Smooth muscle cell (in vitro differentiated cells): ENCODE measurements around the gene KCNMA1. TPM values are rescaled to one million over a fixed set of nuclear protein-coding genes. Genes with fewer than 3 reads are reported as not detected.

Experiments used
- DNase-seq: peaks from one replicate; lab custom pipeline; 2025; ENCODE audit not compliant: unreplicated experiment; lab: John Stamatoyannopoulos, UW
- H2AFZ ChIP-seq: fragments of 200-600 bp; sonication (generic); 2 replicates; pipeline ENCODE4 v1.6.0; 2016; ENCODE audit warnings: antibody characterized with exemption, low read depth, mild to moderate bottlenecking
- H3F3A ChIP-seq: fragments of 200-600 bp; sonication (generic); 2 replicates; pipeline ENCODE4 v1.6.0; 2017; ENCODE audit warnings: antibody characterized with exemption, low read depth
- H3K27ac ChIP-seq: fragments of 200-600 bp; sonication (generic); 2 replicates; pipeline ENCODE4 v1.5.1; 2016; ENCODE audit warnings: low read depth, mild to moderate bottlenecking
- H3K27me3 ChIP-seq: fragments of 200-600 bp; sonication (generic); 2 replicates; pipeline ENCODE4 v1.6.1; 2016; ENCODE audit warnings: low read depth, mild to moderate bottlenecking
- H3K36me3 ChIP-seq: fragments of 200-600 bp; sonication (generic); 2 replicates; pipeline ENCODE4 v1.5.1; 2016; ENCODE audit warnings: low read depth
- H3K4me1 ChIP-seq: fragments of 200-600 bp; sonication (generic); 2 replicates; pipeline ENCODE4 v1.5.1; 2016; ENCODE audit warnings: low read depth
- H3K4me2 ChIP-seq: fragments of 200-600 bp; sonication (generic); 2 replicates; pipeline ENCODE4 v1.6.0; 2016; ENCODE audit warnings: mild to moderate bottlenecking
- H3K4me3 ChIP-seq: fragments of 200-600 bp; sonication (generic); 2 replicates; pipeline ENCODE4 v1.5.1; 2016; ENCODE audit warnings: mild to moderate bottlenecking
- H3K79me2 ChIP-seq: fragments of 200-600 bp; sonication (generic); 2 replicates; pipeline ENCODE4 v1.6.0; 2016; ENCODE audit warnings: low read depth, mild to moderate bottlenecking
- H3K9ac ChIP-seq: fragments of 200-600 bp; sonication (generic); 2 replicates; pipeline ENCODE4 v1.6.0; 2016; ENCODE audit warnings: low read depth
- H3K9me3 ChIP-seq: fragments of 200-600 bp; sonication (generic); replicated peaks from 2 replicates; pipeline ENCODE4 v1.5.1; 2016; ENCODE audit warnings: low read depth
- H4K20me1 ChIP-seq: fragments of 200-600 bp; sonication (generic); 2 replicates; pipeline ENCODE4 v1.6.0; 2016; ENCODE audit warnings: low read depth
- WGBS: methylation state at CpG from one replicate; pipeline ENCODE4 v1.1.7; 2016; ENCODE audit warnings: low lambda C conversion rate; 5-methylcytosine and 5-hydroxymethylcytosine counted together
- polyA plus RNA-seq: library from polyadenylated mRNA; unstranded; fragments of >200 nt; fragmentation: Nextera tagmentation; extraction: Ambion mirVana; gene quantifications from 2 replicates; pipeline ENCODE4 v1.2.1, GENCODE V29; 2016
- total RNA-seq: library from RNA; depleted of rRNA; stranded (reverse); fragments of >200 nt; gene quantifications from 2 replicates; pipeline ENCODE4 v1.2.3, GENCODE V29; 2014
- TF ChIP-seq, protein P1 (sequence below): fragments of 200-600 bp; sonication (generic); IDR thresholded peaks from 2 replicates; pipeline ENCODE4 v1.5.1; 2017; ENCODE audit warnings: borderline replicate concordance, mild to moderate bottlenecking, antibody characterized with exemption; ENCODE audit not compliant: insufficient read depth, poor library complexity, severe bottlenecking

Gene KCNMA1
- total and polyA plus RNA-seq, 2 experiments from 2014 or later, result 9.1 to 23.4 TPM

DNA sequence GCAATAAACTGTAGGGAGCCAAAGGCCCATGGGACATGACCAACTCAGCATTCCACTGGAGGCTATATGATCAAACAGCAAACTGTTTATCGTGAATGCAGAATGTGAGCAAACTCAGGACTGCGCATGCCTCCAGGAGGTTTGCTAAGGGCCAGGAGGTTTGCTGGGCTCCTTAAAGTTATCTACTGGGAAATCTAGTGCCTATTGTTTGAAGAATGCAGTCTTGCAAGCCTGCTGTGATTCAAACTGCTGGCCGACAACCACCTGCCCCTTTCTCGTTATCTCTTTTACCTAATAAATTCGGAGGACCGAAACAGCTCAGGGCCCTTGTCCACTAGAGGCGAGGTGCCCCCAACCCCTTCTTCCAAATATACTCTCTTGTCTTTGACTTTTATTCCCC is 404.1 kb downstream of the KCNMA1 start:
- Histone ChIP-seq H3K4me1 (no peaks in the 10 kb centered on the region), H4K20me1 (no peaks in the 10 kb centered on the region), H3K4me3 (no peak overlapping the region), H3K27me3 (no peaks in the 10 kb centered on the region), H3K4me2 (no peak overlapping the region), H2AFZ (no peak overlapping the region), H3K36me3 (no peaks in the 10 kb centered on the region), H3K27ac (no peak overlapping the region), H3K79me2 (no peaks in the 10 kb centered on the region), H3K9me3 (no peaks in the 10 kb centered on the region), H3F3A (peaks cover 7% of the 10 kb centered on the region), H3K9ac (no peak overlapping the region)
- no peak for DNase-seq
- TF ChIP-seq, protein P1, sequence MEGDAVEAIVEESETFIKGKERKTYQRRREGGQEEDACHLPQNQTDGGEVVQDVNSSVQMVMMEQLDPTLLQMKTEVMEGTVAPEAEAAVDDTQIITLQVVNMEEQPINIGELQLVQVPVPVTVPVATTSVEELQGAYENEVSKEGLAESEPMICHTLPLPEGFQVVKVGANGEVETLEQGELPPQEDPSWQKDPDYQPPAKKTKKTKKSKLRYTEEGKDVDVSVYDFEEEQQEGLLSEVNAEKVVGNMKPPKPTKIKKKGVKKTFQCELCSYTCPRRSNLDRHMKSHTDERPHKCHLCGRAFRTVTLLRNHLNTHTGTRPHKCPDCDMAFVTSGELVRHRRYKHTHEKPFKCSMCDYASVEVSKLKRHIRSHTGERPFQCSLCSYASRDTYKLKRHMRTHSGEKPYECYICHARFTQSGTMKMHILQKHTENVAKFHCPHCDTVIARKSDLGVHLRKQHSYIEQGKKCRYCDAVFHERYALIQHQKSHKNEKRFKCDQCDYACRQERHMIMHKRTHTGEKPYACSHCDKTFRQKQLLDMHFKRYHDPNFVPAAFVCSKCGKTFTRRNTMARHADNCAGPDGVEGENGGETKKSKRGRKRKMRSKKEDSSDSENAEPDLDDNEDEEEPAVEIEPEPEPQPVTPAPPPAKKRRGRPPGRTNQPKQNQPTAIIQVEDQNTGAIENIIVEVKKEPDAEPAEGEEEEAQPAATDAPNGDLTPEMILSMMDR, result no peak
- WGBS, result 69% methylated on average over 7 of the region's 7 CpGs

DNA sequence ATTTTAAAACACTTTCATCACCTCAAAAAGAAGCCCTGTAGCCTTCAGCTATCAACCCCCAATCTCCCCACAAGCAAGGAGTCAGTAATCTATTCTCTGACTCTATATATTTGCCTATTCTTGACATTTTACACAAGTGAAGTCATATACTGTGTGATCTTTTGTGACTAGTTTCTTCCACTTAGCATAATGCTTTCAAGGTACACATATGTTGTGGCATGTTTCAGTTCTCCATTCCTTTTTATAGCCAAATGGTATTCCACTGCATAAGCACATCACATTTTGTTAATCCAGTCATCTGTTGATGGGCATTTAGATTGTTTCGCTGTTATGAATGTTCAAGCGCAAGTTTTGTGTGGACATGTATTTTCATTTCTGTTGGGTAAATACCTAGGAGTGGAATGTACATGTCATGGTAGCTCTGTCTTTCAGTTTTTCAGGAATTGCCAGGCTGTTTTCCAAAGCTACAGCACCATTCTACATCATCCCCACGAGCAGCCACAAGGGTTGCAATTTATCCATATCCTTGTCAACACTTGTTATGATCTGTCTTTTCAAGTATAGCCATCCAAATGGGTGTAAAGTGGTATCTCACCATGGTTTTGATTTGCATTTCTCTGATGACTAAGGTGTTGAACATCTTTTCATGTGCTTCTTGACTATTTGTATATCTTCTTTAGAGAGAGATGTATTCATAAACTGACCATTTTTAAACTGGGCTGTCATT is 405.6 kb downstream of the KCNMA1 start:
- H3K4me2 ChIP-seq, result no peak overlapping the region
- H3F3A ChIP-seq, result peaks cover 7% of the 10 kb centered on the region
- H3K79me2 ChIP-seq, result no peaks in the 10 kb centered on the region
- no peak overlapping the region for H2AFZ ChIP-seq
- H3K9ac ChIP-seq, result no peak overlapping the region
- H3K27me3 ChIP-seq, result no peaks in the 10 kb centered on the region
- H3K9me3 ChIP-seq, result no peaks in the 10 kb centered on the region
- 79% methylated on average over 3 of the region's 3 CpGs for WGBS
- no peak overlapping the region for H3K27ac ChIP-seq
- peaks cover 2% of the 10 kb centered on the region for H3K4me1 ChIP-seq
- no peaks in the 10 kb centered on the region for H3K36me3 ChIP-seq
- no peak for DNase-seq
- TF ChIP-seq, protein P1, result no peak
- no peaks in the 10 kb centered on the region for H4K20me1 ChIP-seq
- no peak overlapping the region for H3K4me3 ChIP-seq

DNA sequence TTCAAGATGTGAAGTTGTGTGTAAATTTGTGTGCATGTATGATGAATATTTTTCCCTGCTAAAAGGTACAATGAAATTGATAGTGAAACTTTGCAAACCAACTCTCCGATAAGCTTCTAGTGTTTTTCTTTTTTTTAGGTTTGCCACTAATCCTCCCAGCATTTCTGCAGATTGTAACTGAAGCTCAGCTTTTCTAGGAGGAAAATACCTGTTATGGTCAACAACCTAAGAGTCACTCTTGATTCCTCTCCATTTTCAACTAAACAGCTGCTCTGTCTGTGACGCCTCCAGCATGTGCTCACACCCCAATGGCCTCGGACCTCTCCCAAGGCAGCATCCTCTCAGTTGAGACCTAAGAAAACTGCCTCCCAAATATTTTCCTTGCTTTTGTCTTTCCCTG is 406.2 kb downstream of the KCNMA1 start:
- peaks cover 9% of the 10 kb centered on the region for H3K4me1 ChIP-seq
- WGBS, result 97% methylated on average over 3 of the region's 3 CpGs
- peaks cover 7% of the 10 kb centered on the region for H3F3A ChIP-seq
- no peaks in the 10 kb centered on the region for H4K20me1 ChIP-seq
- DNase-seq, result no peak
- no peak overlapping the region for H3K4me3 ChIP-seq
- TF ChIP-seq, protein P1, result no peak
- peak overlapping the region; percentile 51 for H3K27ac ChIP-seq
- H2AFZ ChIP-seq, result no peak overlapping the region
- no peaks in the 10 kb centered on the region for H3K9me3 ChIP-seq
- H3K79me2 ChIP-seq, result no peaks in the 10 kb centered on the region
- H3K36me3 ChIP-seq, result no peaks in the 10 kb centered on the region
- H3K9ac ChIP-seq, result no peak overlapping the region
- H3K27me3 ChIP-seq, result no peaks in the 10 kb centered on the region
- H3K4me2 ChIP-seq, result no peak overlapping the region

DNA sequence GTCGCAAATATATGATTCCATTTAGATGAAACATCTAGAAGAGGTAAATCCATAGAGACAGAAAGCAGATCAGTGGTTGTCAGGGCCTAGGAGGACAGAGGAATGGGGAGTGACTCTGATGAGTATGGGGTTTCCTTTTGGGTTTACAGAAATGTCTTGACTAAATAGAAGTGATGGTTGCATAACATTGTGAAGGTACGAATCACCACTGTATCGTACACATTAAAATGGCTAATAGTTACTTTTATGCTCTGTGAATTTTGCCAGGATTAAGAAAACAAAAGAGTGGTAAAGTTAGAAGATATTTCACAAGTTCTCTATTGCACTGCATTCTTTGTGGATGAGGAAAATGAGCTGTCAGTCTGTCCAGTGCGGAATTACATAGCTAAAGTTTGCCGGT is 407.4 kb downstream of the KCNMA1 start:
- no peak overlapping the region for H3K9ac ChIP-seq

More for the DNA sequence above, 407.4 kb downstream of the KCNMA1 start:
- Histone ChIP-seq H3K36me3 (no peaks in the 10 kb centered on the region), H2AFZ (no peak overlapping the region), H3K4me2 (peak overlapping the region; percentile 25), H3K27me3 (no peaks in the 10 kb centered on the region), H3K9me3 (no peaks in the 10 kb centered on the region), H3K4me1 (peaks cover 13% of the 10 kb centered on the region), H3K79me2 (no peaks in the 10 kb centered on the region), H4K20me1 (no peaks in the 10 kb centered on the region), H3F3A (peaks cover 2% of the 10 kb centered on the region), H3K4me3 (no peak overlapping the region), H3K27ac (peak overlapping the region; percentile 51)
- 60% methylated on average over 5 of the region's 5 CpGs for WGBS
- no peak for DNase-seq
- TF ChIP-seq, protein P1, result no peak
